Islet of Langerhans (tissue), 1 donor: ENCODE results near the gene SFXN3.
"Not testable (repeated sequence)": the region's sequence is repeated elsewhere in the genome, so short reads cannot be mapped to it uniquely, and the experiment has no call there.

Experiments
- FAIRE-seq: peaks from one replicate; lab custom pipeline; 2011; peaks lifted over from hg19 to GRCh38; lab: Jason Lieb, UNC

Gene SFXN3

DNA sequence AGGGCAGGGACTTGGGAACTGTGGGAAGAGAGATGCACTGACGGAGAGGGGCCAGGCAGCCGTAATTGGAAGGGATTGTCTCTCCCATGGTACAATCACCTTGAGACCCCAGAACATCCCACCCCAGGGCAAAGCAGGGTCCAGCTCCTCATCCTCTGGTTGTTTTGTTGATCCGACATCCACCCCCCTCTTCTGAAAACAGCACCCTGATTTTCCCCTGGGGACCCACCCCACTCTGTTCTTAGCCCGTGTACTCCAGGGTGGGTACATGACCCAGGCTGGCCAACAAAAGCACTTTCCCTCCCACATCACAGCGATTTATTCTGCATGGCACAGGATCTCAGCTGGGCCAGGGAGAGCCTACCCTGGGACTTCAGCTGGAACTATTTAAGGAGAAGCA lies 14.2 kb upstream of the SFXN3 start:
- FAIRE-seq, result no peak

DNA sequence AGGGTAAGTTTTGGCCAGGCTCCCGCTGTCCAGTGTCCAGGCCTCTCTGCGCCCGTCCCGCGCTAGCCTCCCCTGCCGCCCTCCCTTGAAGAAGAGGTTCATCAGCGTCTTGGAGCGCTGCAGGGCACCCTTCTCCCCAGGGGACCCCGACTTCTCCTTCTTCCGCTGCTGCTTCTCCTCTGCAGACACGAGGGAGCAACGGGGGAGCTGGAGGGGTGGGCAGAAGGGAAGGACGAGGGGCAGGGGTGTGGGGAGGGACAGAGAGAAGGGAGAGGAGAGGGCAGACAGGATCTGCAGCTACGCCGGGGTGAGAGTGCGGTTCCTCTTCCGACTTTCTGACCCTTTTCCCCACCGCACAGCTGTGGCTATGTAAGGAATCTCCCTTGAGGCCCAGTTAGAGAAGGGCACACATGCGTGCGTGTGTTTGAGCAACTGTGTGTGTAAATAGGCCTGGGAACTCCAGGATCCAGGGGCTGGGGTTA lies 12.9 kb upstream of the SFXN3 start:
- FAIRE-seq, result no peak

DNA sequence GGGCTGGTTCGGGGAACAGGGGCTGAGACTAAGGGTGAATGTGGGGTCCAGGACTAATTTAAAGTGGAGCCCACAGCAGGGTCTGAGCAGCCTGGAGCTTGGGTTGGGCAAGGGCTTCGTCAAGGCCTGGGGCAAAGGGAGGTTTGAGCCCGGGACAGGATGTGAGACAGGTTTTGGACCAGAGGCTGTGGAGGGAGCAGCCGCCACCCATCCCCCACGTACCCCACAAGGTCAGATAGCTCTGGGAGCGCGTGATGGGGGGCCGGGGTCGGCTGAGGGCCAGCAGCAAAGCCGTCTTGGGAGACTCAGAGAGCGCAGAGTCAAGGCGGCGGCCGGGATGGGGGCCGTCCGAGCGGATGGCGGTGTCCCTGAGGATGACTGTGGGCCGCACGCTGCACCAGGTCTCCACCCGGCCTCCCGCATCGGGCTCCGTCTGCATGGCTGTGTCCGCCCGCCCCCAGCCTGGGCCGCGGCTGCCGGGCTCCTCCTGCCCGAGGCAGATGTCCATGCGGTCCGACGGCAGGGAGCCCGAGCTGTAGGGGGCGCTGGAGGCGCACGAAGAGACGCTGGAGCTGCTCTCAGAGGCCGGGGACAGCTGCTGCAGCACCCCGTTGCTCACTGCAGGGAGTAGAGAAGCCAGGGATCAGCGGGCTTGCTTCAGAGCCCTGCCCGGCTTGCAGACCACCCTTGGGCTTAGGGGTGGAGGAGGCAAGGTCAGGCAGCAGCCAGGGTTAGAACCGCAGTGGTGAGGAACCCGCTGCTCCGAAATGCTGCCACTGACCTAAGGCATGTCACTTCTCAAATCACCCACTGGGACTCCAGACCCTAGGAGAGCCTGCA lies 12.2 kb upstream of the SFXN3 start:
- no peak for FAIRE-seq

DNA sequence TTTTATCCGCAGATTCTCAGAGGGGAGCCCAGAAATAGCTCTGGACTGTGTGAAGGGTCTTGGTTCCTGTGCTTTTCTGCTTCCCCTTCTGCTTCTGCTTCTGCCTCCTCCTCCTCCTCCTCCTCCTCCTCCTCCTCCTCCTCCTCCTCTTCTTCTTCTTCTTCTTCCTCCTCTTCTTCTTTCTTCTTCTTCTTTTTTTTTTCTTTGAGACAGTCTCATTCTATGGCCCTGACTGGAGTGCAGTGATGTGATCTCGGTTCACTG lies 11.7 kb upstream of the SFXN3 start:
- no peak for FAIRE-seq

DNA sequence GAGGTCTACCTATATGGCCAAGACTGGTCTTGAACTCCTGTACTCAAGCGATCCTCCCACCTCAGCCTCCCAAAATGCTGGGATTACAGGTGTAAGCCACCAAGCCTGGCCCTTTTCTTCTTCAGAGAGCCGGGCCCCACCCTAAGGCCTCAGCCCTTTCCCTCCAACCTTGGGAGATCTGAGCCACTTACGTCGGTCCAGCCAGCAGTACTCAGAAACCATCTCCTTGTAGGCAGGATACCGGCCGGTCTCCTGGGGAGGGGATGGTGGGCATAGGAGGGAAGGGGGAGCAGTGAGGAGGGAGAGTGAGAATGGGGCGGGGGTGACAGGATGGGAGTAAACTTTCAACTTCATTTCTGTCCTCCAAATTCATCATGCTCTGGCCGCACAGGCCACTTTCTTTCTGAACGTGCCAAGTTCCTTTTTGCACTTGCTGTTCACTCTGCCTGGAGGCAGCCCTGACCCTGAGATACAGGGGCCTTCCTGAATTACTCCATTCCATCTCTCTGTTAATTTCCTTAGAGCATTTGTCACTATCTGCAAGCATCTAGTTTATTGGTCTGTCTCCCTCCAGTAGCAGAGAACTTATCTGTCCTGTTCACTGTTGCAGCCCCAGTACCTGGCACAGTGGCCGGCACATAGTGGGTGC lies 10.5 kb upstream of the SFXN3 start:
- no peak for FAIRE-seq

DNA sequence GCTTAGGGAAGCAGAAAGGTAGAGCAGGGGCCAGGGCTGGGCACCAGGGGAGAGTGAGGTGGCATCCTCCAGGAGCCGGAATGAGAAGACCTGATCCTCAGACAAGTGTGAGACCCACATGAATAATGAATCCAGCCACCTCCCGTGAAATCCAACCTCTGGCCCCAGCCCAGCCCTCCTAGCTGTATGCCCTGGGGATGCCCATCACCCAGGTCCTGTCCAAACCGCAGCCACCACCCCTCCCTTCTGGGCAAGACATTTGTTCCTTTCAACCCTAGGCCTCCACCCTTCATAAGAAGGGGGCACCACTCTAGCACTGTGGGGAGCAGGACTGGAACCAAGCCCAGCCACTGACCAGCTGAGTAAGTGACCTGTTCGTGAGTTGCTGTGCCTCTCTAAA lies 9.8 kb upstream of the SFXN3 start:
- FAIRE-seq, result no peak

DNA sequence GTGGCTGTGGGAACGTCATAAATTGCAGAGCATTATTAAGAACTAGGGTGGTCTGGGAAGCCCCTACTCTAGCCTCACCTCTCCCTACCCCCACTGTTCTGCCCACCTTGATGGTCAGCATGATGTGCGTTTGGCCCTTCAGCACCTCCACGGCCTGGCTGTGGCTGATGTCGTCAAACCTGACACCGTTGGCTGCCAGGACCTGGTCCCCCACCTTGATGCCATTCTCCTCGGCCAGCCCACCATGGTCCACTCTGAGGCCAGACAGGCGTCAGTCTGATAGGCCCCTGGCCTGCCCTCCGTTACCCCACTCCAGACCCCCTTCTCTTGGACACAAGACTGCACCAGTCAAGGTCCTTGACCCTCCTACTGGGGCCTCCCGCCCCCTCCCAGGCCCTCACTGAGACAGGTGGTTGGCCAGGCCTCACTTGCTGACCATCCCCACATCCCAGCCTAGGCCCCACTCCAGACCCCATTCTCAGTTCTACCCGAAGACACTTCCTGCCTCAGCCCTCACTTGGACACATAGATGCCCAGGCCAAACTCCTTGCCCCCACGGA lies 9.3 kb upstream of the SFXN3 start:
- no peak for FAIRE-seq

DNA sequence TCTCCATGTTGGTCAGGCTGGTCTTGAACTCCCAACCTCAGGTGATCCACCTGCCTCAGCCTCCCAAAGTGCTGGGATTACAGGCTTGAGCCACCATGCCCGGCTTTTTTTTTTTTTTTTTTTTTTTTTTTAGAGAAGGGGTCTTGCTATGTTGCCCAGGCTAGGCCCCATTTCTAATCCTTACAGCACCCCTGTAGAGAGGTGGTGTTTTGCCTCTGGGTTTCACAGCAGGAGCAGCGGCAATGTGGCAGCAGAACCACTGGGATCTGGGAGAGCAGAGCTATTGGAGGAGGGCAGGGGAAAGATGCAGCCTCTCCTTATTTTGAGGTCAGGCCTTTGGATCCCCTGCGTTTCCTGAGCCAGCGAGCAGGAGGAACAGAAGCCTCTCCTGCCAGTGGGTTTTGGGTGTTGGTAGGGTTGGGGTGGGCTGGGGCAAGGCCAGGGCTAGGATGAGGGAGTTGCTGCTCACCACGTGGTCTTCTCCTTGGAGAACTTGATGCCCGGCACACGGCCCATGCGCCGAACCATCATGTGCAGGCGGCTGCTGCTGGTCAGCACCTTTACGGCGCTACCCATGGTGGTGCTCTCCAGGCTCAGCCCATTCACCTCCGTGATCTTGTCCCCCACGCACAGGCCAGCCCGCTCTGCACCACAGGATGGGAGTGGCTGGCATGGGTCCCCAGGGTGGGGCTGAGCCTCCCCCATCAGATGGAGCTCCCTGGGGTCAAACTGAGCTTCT lies 7.9 kb upstream of the SFXN3 start:
- no peak for FAIRE-seq

DNA sequence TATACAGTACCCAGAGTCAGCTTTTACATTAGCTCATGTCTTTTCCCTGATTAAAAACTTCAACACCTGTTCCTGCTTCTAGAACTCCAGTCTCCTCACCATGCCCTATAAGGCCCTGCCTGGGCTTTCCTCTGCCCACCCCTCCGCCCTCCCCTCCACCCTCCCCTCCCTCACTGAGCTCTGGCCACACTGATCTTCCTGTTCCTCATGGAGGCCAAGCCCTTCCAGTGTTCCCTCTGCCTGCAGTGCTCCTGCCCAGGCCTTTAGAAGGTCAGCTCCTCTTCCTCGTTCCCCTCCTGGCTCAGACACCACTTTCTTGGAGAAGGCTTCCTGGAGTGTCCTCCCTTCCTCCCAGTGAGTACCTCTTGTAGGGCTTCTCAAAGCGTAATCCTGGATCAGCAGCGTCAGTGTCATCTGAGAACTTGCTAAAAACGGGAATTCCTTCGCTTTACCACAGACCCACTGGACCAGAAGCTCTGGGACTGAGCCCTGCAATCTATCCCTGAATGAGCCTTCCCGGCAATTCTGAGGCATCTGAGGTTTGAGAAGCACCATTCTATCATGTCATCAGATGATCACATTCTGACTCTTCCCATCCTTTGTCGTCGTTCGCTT lies 3.8 kb upstream of the SFXN3 start:
- no peak for FAIRE-seq

DNA sequence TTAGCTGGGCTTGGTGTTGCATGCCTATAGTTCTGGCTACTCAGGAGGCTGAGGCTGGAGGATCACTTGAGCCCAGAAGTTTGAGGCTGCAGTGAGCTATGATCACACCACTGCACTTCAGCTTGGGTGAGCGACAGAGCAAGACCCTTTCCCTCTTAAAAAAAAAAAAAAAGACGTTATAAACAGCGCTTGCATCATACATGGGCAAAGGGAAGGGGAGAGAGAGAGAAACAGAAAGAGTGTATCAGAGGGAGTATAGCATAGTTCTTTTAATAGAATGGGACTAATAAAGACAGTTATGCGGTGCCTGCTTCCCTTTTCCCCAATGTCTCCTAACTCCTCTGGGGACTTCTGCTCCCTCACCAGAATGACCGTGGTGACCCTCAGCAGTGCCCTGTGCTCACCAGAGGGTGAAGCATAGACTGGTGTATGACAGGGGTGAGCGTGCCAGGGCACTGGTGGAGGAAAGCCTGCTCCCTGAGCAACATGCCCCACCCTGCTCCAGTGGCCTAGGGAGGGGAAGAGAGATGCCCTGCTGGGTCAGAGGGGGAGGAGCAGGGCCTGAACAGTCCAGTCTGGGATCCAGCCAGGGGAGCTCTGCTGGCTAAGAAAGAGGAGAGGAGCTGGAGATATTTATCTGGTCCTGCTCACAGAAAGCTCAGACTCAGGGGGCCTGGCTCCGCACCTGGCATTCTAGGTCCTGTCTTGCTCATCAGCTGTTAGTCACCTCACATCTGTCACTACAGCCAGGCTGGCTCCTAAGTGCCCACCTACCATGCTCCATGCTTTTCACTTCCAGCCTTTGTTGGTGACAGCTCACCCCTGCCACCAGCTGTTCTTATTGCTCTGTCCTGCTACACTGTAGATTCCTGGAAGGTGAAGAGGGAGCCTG lies 2.3 kb upstream of the SFXN3 start:
- no peak for FAIRE-seq

DNA sequence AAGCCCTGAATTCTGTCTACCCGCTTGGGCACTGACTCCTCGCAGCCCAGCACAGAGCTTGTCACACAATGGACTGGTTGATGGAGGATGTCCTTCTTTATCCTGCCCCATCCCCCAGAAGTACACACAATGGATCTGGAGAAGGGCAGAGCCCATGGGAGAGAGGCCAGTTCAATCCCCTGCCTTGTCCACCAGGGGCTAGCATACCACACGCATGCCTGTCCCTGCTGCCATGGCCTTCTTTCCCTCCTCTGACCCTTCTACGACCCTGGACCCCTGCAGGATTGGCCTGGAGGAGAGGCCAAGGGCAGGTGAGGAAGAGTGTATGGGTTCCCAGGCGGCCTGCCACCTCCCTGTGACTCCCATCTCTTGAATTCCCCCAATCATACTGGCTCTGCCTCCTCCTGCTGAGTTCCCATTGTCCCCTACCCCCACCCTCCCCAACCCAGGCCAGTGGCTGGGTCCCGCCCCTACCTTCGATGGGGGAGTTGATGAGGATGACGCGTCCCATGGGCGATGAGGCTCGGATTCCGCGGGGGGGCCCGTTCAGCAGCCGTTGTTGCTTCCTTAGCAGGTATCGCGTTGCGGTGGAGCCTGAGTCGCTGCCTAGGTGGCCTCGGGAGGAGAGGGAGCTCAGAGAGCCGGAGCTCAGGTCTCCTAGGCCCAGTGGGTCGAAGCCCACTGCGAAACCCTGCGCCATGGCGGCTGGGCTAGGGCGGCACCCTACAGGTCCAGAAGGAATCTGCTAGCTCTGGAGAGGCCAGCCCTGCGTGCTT lies 1.3 kb upstream of the SFXN3 start:
- no peak for FAIRE-seq

DNA sequence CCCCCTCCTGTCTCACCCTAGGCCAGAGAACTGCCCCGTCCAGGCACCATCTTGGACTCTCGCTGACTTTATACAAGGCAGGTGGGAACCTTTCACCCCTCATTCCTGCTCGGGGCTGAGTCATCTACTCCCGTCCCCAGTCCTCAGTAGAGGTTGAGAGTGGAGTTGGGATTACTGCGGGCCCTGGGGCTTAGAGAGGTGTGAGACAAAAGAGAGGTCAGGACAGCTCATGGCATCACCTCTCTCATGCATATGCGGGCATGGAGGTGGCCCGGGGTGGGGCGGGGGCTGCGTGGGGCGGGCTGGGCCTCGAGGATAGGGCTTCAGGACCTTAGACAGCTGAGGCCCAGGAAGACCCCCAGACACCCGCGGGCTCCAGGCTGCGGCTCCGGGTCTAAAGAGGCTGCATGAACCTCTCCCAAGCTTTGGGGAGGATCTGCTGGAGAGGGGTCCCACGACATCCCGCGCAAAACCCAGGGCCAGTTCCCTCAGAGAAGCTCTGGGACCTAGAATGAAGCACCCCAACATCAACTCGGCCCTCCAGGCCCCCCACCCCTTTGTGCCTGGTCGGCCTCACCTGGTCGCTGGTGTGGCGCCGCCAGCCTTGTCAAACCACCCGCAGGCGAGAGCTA lies 422 bp upstream of the SFXN3 start:
- FAIRE-seq, result no peak

DNA sequence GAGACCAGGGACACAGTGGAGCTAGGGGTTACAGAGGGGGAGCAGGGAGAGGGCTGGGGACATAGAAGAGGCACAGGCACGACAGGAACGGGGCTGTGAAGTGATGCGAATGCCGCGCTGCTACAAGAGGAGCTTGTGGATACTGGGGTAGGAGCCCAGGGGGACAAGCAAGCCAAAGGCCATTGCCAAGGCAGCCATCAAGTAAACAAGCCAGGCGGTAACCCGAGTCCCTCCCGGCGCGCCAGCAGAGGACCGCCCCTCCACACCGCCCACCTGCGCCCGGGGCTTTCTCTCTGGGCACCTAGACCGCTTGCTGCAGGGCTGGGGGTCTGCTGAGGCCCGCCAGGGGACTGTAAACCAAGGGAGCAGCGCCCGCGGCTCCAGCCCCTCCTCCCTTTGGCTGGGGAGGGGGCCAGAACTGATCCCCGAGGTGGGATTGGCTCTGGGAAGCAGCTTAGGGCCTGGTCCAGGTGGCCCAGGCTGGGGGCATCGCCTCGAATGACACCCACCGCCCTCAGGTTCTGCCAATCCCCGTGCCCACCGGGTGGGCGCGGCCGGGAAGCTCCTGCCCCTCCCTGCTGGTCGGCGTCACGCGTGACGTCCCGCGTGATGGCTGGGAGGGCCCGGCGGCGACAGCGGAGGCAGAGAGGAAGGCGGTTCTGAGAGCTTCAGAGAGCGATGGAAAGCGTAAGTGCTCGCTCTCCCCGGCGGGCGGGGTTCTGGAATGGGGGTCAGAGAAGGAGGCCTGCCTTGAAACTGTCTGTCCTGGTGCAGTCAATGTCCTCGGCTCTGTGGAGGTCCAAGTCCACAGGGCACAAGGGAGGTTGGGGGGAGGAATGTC lies 982 bp downstream of the SFXN3 start:
- no peak for FAIRE-seq

DNA sequence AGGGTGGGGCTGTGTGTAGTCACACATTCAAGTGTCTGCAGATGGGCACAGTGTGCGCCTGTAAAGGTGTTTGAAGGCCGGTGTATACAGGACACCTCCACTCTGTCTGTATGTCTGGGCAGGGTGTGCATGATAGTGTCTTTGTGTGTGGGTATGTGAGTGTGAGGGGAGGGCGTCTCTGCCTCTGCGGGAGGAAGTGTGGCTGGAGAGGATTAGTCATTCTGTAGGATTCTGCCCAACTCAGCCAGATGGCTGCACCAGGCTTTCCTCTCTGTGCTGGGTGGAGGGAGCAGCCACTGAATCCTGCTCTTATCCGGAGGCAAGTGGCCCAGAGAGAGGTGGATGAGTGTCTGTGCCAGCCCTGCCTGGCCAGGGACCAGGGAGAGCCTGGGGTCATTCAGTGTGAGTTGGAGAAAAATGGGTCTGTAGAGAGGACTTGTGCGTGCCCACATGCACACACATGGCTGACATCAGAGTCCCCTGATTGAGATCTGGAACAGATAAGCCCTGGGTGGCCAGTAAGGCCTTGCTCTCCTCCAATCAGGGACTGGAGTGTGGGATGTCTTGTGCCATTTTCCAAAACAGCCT lies 1.7 kb downstream of the SFXN3 start:
- FAIRE-seq, result no peak

DNA sequence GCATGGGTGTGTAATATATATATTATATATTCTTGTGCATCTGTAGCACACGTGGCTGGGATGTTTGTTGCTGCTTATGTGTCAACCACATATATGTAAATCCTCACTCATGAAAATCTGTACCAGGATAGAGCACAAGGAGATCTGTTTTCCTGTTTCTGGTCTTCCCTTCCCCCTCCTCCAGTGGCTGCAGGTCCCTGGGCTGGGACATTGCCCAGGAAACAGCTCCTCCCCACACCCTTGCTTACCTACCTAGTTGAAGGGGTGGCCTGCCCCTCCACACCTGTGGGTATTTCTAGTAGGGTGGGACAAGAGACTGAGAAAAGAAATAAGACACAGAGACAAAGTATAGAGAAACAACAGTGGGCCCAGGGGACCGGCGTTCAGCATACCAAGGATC lies 2.2 kb downstream of the SFXN3 start:
- no peak for FAIRE-seq

DNA sequence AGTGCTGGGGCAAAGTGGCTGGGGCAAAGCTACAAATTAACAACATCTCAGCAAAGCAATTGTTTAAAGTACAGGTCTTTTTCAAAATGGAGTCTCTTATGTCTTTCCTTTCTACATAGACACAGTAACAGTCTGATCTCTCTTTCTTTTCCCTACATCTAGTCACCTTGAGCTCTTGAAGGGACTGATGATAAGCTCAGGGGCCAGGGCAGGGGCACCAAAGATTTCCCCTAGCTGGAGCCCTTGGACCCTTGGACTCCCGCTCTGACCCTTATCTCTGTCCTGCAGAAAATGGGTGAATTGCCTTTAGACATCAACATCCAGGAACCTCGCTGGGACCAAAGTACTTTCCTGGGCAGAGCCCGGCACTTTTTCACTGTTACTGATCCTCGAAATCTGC lies 3.4 kb downstream of the SFXN3 start:
- not testable (repeated sequence) for FAIRE-seq

DNA sequence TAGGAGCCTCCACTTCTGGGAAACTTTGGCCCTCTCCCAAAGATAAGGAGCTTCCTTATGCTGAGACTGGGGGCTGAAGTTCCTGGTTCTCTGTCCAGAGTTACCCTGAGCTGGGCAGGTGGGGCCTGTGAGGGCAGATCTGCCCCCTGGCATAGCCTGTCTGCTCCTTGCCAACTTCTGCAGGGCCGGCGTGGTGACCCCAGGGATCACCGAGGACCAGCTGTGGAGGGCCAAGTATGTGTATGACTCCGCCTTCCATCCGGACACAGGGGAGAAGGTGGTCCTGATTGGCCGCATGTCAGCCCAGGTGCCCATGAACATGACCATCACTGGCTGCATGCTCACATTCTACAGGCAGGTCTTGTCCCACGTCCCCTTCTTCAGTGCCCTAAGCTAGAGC lies 4.3 kb downstream of the SFXN3 start:
- no peak for FAIRE-seq

DNA sequence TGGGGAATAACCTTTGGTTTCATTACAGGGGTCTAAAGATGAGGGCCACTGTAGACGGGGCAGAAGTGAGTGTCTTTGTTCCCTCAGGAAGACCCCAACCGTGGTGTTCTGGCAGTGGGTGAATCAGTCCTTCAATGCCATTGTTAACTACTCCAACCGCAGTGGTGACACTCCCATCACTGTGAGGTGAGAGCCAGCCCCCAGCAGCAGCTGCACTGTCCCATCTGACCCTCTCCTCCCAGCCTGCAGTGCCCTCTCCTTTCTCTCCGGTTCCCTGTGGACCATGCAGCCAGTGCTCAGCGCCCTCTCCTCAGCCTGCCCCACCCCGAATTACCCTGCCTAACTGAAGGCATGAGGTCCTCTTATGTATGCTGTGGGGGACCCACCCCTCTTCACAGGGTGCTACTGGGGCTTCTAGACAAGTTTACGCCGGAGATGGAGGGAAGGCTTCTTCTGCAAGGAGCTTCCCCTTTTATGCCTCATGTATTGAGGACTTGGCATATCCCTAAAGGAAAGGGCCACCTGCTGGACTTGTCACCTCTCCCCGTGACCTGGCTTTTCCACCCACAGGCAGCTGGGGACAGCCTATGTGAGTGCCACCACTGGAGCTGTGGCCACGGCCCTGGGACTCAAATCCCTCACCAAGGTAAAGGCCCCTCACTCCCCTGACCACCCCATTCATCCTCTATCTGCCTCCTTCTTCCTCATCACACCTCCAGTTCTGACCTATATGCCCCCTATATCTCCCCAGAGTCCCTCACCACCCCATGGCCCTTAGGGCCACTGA lies 5.1 kb downstream of the SFXN3 start:
- no peak for FAIRE-seq
